ENCODE data around the gene FIG4. TPM values are rescaled to one million over a fixed set of nuclear protein-coding genes. Genes with fewer than 3 reads are reported as not detected.

FIG4 gene
- total RNA-seq, 1 experiment from 2014 or later: 23.1 TPM

DNA sequence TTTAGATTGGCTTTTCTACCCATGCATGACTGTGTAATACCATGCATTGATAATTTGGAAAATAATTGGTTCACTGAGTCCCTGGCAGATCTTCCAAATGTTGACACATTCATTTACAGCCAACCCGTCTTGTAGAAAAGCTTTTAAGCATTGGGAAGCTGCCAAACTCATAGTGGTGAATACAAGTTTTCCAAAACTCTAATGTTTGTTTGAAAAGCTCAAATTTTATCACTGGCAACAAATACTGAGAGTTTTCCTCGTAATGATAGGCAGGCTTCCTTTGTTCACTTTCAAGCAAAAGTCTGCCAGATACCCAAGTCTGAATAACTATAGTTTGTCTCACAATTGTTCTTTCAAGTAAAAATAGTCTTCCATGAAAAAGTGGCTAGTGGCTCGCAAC, 143.0 kb downstream of the FIG4 start:
- H2BK20ac ChIP-seq (ENCODE audit: low read depth, low read length, poor library complexity, severe bottlenecking): no peak overlapping the region
- H3K27ac Mint-ChIP-seq: no peak overlapping the region

More for the DNA sequence above, 143.0 kb downstream of the FIG4 start:
- Histone ChIP-seq H3K4me1 (ENCODE audit: insufficient read depth, low read length) (no peaks in the 10 kb centered on the region), H2BK120ac (ENCODE audit: low read depth, low read length, poor library complexity, severe bottlenecking) (no peak overlapping the region), H2BK12ac (ENCODE audit: insufficient read length, low read depth, low read length) (no peak overlapping the region), H2AK5ac (ENCODE audit: insufficient read length, low read length) (no peak overlapping the region), H4K91ac (ENCODE audit: insufficient read length, low read depth, low read length) (no peak overlapping the region), H3T11ph (ENCODE audit: low read length) (no peak overlapping the region), H3K4ac (ENCODE audit: low read depth, low read length) (no peak overlapping the region), H3K79me2 (ENCODE audit: insufficient read depth, low read length) (no peaks in the 10 kb centered on the region), H4K20me1 (ENCODE audit: control insufficient read depth, insufficient read depth, insufficient read length) (no peaks in the 10 kb centered on the region), H2AFZ (ENCODE audit: low read length) (no peak overlapping the region), H2BK5ac (ENCODE audit: insufficient read length, low read length) (no peak overlapping the region), H3K27ac (ENCODE audit: insufficient read length, low read depth, low read length) (no peak overlapping the region), H3K9ac (ENCODE audit: extremely low read depth, insufficient read length, low read length) (no peak overlapping the region), H3K14ac (ENCODE audit: insufficient read depth, low read length) (no peak overlapping the region), H3K9me3 (ENCODE audit: control insufficient read depth, low read depth, low read length) (no peaks in the 10 kb centered on the region), H3K23ac (ENCODE audit: insufficient read length, low read depth, low read length) (no peak overlapping the region), H4K5ac (ENCODE audit: insufficient read length, low read depth, low read length) (no peak overlapping the region), H3K4me2 (ENCODE audit: insufficient read depth, insufficient read length, low read length) (no peak overlapping the region), H4K8ac (replicated peaks; ENCODE audit: insufficient read length, low read depth, low read length) (no peak overlapping the region), H3K18ac (ENCODE audit: insufficient read length, low read depth, low read length) (no peak overlapping the region), H3K23me2 (ENCODE audit: insufficient read length, low read depth, low read length, poor library complexity, severe bottlenecking) (no peaks in the 10 kb centered on the region), H2BK15ac (ENCODE audit: low read depth, low read length) (no peak overlapping the region), H3K79me1 (ENCODE audit: insufficient read depth, low read depth, low read length, poor library complexity, severe bottlenecking) (no peaks in the 10 kb centered on the region), H3K27me3 (ENCODE audit: insufficient read depth, low read length) (no peaks in the 10 kb centered on the region), H3K56ac (ENCODE audit: insufficient read length, low read depth, low read length) (no peak overlapping the region)
- Mint-ChIP-seq H3K36me3 (ENCODE audit: insufficient read depth in 1 of 3, low read depth in 3 of 3) (peaks cover 29 to 37% (median 34%) of the 10 kb centered on the region in 3 experiments), H3K4me3 (no peak overlapping the region), H3K4me1 (no peaks in the 10 kb centered on the region), H3K9me3 (peaks cover 29 to 32% of the 10 kb centered on the region in 2 experiments), H3K27me3 (ENCODE audit: low read depth) (no peaks in the 10 kb centered on the region)
- TF ChIP-seq, protein P1, sequence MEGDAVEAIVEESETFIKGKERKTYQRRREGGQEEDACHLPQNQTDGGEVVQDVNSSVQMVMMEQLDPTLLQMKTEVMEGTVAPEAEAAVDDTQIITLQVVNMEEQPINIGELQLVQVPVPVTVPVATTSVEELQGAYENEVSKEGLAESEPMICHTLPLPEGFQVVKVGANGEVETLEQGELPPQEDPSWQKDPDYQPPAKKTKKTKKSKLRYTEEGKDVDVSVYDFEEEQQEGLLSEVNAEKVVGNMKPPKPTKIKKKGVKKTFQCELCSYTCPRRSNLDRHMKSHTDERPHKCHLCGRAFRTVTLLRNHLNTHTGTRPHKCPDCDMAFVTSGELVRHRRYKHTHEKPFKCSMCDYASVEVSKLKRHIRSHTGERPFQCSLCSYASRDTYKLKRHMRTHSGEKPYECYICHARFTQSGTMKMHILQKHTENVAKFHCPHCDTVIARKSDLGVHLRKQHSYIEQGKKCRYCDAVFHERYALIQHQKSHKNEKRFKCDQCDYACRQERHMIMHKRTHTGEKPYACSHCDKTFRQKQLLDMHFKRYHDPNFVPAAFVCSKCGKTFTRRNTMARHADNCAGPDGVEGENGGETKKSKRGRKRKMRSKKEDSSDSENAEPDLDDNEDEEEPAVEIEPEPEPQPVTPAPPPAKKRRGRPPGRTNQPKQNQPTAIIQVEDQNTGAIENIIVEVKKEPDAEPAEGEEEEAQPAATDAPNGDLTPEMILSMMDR (conservative IDR thresholded peaks at IDR 0.05): no peak
- DNase-seq: no peak
- WGBS (ENCODE audit: extremely low coverage, insufficient read length, low lambda C conversion rate): no CpG with 5 or more reads among the region's 3 CpGs
